GM21576 (cell line): Measurements from ENCODE around the gene UQCC5.
A peak's percentile ranks its signal among the peaks of the same experiment; 100 is the strongest.

ENCODE experiments used
- ATAC-seq: cut with Tn5 transposase; IDR thresholded peaks from one replicate; pipeline ENCODE4 v1.9.1; 2021; ENCODE audit warnings: mild to moderate bottlenecking, moderate library complexity; ENCODE audit not compliant: unreplicated experiment

UQCC5 gene

DNA sequence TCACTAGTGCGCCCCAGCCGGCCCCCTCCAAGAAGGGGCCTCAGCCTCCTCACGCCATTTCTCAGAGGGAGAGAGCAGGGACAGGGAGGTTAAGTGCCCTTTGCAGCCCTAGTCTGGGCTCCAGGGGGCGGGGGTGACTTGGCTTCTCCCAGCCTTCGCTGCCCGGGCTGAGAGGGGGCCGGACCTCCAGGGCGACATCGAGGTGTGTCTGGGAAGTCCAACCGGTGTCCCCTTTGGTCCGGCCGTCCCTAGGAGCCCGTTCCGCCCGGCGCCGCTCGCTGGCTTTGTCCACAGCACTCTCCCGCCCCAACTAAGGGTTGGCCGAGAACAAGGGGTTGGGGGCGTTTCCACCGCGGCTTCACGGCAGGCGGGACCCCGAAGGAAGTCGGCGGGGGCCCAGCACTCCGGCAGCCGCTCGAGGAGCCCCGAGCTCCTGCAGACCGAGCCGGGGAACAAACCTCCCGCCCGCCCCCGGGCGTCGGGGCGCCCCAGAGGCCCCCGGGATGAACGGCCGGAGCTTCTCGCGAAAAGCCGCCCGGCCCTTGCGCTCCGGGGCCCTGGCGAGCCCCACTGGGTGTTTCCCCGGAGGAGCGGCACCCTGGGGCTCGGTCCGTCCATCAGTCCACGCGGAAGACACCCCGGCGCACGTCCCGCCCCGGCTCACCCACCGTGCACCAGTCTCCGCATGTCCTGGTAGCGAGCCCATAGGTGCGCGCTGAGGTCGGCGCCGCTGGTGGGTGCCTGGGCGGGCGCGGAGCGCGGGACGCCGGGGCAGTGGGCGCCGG, 3.4 kb upstream of the UQCC5 start:
- no peak for ATAC-seq

DNA sequence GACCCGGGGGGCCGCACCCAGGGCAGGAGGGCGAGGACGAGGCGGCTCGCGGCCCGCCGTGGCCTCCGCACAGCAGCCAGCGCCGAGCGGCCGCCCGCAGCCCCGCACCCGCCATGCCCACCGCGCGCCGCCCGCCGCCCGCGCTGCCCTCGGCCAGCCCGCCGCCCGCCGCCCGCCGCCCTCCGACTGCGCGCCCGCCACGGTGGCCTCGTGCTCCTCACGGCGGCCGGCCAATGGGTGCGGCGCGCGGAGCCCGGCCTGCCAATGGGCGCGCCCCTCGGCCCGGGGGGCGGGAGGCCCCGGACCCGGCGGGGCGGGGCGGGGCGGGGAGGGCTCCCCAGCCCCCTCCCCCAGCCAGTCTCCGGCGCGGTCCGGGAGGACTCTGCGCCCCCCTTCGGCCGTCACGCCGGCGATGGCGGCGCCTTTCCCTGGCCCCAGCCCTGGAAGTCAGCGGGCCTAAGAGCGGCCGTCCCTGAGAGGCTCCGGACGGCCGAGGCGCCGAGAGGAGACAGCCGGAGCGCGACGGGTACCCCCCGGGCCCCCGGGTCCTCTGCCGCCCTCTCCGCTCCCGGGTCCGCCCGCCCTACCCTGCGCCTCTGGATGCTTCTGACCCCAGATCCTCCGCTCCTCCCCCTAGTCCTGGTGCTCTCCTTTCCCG, 2.7 kb upstream of the UQCC5 start, which contains the start of gene NT5DC2:
NT5DC2 (minus strand) TSS at position 235 of the 658 bp plus-strand sequence; CDS start at position 115, 120 bp downstream.
- ATAC-seq, result peak; percentile 32

DNA sequence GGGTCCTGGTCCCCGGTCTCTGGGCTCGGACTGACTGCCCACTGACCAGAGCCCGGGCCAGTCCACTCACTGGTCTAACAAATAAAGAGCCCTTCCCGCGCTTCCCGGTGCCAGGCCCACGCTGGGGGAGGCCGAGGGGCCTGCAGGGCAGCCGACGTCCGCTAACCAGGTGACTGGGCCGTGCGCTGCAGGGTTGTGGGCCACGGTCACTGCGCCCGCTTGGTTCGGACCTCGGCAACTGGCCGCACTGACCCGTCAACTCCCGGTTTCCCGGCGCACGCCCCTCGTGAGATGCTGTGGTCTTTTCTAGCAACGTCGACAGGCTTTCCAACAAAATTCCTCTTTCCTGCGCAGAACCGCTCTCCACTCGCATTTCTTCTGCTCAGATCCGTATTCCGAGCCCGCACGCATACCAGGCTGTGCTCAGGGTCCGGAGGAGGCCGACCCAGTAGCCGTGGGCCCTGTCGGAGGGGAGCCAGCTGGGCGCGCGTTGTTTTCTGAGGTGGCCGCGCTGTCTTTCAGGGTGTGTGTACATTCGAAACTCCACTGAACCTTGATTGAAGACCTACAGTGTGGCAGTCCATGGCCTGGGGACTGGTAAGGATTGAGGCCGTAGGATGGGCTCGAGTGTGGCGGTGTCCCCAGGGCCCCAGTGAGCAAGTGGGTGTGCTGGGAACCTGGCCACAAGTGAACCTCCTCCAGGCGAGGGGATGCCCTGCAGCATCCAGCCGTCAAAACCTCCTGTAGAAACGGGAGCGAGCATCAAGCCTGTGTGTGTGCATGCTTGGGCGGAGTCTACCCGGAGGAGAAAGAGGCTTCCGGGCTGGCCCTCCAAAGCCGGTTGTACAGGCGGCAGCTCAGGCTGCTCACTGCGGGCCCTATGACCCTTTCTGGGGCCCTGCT, 1.9 kb upstream of the UQCC5 start:
- ATAC-seq, result no peak

DNA sequence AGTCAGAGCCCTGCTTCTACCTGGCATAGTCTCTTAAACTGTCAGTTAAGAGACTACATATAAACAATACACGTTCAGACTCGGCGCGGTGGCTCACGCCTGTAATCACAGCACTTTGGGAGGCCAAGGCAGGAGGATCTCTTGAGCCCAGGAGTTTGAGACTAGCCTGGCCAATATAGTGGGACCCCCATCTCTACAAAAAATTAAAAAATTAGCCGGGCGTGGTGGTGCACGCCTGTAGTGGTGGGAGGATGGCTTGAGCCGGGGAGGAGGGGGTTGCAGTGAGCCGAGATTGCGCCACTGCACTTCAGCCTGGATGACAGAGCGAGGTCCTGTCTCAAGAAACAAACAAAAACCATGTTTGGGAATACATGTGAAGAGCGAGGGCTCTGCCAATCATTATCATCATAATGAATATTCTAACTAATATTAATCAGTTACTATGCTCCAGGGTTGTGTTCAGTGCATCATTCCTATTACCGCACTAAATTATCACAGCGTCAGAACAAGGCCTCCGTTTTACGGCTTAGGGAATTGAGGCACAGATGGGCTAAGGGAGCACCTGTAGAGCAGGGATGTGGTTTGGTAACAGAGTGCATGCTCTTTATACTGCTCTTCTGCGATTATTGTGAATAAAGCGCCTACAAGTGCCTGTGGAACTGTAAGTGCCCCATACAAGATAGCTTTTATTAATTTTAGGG, 844 bp upstream of the UQCC5 start:
- ATAC-seq, result no peak

DNA sequence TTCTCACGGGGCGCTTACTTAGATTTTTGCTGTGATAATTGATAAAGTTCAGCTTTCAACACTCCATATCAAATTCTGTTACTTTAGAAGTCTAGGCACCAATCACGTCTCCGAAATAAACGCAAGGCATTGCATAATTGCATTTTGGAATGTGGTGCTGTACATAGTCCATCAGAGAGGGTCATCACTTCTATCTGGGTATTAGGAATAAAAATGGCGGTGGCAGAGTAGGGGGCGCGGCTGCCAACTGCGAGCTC, 365 bp upstream of the UQCC5 start:
- no peak for ATAC-seq

DNA sequence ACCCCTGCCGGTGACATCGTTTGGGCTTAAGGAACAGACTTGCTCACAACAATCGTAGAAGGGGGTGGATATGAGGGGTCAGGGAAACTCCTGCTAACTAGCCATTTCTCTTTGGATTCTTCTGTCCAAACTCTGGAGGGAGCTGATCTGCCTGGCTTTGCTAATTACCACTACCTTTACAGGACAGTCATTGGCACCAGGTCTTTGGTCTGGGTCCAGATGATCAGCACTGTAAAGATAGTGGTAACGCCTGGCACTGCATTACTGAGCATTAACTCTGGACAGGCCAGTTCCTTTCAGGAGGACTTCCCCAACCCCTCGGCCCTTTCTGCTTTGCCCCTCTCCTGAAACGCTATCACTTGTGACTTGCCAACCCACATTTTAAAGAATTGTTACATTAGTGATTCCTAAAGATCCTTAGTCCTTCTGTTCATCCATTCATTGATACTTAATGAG, 788 bp downstream of the UQCC5 start:
- ATAC-seq, result no peak

DNA sequence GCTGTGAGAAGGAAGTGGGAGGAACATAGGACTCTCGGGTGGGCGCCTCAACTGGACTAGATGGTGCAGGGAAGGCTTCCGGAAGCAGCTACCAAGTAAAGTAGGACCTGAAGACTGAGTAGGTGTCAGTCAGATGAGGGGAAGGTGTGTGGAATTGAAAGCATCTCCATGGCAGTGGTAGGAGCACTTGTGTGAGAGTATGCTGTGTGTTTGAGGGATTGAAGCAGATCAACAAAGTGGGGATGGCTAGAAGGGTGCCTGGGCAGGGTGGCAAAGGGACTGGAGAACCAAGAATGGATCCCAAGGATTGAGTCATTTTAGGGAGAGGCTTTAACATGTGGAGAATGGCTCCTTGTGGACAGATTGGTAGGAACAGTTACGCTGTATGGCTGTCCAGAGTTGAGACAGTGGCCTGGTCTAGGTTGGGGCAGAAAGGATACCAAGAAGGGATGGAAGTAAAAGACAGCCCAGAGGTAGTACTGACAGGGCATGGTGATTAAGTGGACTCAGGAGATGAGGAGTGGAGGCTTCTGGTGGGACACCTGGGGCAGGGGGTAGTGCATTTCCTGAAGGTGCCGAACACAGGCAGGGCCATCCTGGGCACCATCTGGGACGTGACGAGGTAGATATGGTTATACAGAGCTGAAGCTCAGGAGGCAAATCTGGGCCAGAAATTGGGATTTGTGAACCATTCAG, 1.5 kb downstream of the UQCC5 start:
- no peak for ATAC-seq

DNA sequence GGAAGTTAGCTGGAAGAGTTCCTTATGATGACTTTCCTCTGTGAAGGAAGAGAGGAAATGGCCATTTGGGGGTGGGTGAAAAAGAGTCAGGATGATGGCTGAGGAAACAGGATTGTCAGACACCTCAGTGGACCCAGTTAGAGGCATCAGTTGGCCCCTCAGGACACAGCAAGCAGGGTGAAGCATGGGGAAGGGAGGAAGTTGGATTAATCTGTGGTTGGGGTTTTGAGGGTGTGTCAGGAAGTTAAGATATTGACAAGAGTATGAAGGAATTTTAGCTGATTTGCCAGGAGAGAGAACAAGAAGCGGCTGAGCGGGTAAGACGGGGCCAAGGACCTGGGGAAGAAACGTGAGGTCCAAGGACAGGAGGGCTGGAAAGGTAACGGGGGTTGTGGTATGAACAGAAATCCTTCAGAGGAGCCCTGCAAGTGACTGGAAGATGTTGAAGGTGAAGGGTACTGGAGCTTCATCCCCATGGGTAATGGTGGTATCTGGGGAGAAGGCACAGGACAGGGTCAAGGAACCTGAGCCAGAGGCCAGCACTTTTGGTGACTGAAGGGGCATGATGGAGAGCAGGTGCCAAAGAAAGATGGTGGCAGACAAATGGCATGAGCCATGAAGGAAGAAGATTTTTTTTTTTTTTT, 2.7 kb downstream of the UQCC5 start:
- ATAC-seq, result no peak

DNA sequence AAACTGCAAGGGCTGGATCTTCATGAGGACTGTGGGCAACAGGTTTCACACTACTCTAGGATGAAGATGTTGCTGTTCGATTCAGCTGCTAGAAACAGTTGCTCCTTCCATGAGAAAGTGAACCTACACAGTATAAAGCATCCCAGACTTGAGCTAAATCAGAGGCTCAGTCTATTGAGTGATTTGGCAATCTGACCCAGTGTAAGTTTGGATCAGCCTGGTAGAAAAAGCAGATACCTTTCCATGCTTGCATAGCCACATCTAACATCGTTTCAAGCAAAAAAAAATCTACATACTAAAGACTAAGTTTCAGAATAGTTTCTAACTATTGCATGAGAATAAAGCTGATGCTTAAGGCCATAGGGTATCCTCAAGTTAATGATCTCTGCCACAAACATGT, 4.6 kb downstream of the UQCC5 start:
- no peak for ATAC-seq

DNA sequence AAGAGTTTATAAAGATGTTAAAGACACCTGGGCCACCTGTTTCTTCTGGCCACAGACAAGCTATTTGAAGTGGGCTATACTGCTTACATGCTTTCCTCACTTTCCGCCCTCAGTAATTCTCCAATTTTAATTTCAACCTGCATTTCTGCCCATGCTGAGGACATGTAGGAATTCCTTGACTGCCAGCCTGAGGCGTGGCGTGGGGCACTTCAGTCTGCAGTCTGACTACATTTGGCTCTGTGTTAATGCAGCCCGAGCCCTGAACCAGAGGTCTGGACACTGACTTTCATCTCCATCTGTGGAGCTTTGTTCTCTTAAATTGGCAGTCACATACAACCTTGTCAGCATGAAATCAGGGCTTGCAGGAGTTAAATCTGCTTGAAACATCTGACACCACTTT, 8.5 kb downstream of the UQCC5 start:
- no peak for ATAC-seq

DNA sequence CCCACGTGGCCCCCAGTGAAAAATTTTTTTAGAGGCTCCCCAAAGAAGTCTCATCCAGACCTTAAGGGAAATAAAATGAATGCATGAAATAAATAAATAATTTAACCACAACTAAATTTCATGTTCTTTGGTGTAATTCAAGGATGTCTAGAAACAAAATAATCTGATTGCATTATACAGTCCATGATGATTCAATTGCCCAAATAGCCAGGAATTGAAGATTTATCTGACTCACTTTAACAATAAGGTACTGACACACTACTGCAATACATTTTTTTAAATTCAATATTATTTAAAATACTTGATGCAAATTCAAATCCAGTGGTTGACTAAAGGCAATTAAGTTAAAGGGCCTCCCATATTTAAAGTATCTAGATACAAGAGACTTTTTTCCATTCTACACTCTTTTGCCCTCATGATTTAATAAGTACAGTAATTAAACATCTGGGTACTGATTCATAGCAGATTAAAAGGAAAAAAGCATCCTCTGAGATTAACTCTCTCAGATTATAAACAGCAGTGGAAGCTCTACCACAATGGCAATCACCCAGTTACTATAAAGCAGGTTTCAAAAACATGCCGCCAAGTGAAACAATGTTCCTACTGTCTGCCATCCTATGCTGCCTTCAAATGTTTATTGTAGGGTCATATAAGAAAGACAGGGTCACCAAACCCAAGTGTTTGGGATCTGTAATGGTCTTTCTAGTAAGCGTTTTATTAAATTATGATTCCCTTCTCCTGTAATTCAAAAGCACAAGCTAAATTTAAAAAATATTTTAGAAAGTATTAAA, 9.9 kb downstream of the UQCC5 start:
- ATAC-seq, result no peak

DNA sequence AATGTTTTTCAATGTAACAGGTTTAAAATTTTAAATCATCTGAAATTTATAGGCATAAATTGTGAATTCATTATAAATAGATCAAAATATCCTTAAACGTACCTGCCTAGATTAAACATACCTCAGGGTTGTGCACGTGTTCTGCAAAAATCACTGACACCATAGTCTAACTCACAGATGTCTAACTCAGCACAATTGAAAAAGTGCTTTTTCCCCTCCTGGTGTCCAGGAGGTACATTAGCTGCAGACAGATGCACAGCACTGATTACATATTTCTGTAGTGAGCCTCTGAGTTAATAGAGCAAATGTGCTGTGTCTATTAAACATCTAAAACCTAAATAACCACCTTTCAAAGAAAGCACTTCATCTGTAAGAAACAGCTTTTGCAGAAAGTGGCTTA, 10.7 kb downstream of the UQCC5 start:
- no peak for ATAC-seq

DNA sequence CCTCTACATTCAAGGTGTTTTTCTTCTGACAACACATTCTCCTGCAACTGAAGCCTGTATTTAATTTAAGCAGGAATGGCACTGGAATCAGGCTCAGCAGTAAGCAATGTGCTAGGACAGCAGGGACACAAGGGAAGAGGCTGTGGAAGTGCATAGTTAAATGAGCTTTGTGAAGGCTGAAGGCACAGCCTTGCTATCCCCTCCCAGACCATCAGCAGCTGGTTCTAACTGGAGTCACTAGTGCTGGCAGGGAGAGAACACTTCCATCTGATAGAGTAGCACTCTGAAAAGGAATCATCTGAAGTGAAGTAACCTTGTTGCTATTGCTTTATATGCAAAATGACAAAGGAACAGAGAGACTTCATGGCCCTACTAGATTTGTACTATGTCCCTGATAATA, 14.7 kb downstream of the UQCC5 start:
- ATAC-seq, result no peak

DNA sequence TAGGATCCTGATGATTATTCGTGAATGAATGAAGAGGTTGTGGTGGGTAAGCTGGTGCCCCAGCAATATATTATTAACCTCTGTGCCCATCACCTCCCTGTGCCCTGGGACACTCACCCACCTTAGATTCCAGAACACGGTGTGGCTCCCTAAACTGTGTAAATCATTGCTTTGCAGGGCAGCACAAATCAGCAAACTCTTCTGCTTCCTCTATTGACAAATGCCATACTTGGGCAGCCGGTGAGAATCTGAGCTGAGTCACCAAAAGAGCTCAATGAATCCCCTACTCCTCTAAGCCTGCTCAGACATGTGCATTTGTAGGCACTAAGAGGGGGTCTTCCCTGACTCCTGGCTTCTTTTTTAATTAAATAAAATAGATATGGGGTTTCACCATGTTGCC, 15.7 kb downstream of the UQCC5 start:
- ATAC-seq, result no peak

DNA sequence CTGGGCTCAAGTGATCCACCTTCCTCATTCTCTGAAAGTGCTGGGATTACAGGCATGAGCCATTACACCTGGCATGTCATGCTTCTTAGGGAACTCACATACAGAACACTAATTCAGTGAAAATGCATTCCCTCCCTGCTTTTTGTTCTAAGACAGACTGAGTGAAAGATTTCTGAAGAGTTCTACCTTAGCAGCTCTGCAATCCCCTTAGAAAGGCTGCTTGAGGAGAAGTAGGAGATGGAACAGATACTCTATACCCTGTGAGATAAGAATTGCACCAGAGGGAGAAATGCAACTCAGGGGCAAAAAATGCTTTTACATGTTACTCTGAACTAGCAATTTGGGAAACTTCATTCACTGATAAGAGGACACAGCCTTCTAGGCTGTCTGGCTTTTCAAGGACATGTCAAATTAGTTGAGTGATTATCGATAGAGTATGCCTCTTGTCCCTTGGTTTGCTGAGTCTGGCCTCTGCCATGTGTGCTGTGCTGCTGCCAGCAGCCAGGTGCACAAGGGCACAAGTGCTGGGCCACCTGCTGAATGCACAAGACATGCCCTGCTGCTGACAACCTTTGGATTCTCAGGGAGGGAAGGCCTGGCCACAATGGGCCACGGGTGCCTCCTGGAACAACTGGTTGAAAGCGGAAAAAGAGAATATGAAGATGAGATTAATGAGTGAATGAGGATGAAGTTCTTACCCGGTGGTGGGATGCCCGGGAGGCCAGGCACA, 17.8 kb downstream of the UQCC5 start:
- no peak for ATAC-seq

DNA sequence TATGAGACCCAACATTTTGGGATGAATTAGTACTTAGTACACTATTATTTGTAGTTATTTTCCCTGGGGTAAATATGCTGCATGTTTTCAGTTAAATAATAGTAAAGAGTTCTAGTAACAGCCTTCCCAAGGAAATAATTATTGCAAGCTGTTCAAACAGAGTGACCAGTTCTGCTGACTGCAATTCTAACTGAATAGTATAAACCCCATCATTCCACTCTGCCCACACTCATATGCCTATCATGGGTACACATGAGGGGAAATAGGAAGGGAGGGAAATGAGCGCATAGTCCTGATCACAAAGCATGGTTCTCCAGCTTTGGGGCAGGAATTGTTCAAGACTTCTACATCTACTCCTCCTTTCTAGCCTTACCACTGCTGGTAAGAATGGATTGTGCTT, 18.7 kb downstream of the UQCC5 start:
- no peak for ATAC-seq

DNA sequence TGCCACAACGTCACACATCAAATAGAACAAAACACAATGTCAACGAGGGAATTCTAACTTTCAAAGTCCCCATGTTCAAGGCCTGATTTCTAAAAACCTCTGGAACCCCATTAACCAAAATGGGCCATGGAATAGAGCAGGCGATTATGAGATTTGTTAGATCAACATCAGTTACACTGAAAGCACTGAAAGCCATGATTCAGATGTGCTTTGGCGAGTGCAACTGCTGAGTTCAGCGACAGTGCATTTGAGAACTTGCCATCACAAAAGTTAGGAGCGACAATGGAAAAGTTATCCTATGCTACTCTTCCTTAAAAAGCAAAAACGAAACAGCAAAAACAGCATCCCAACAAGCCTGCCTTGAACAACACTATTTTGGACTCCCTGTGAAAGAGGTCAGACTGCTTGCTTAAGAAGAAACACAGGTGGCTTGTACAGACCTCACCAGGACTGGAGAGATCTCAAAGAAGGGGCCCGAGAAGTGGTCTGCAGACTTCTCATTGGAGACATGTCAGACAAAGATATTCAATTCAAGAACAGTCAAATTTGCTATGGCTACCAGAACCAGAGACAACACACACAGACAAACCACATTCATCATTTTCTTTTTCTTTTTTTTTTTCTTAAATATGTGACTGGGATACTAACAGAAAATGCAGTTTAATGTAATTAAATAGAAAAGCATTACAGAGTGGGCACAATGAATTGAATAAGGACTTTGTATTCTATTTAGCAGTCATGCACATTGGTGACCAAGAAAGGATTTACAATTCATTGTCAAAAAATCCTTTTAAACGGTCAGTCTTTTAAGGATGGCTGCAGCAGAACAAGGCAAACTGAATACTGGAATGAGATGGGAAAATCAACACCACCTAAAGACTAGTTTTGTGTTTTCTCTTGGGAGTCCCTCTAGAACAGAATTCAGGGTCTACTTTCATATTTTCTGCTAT, 20.9 kb downstream of the UQCC5 start:
- ATAC-seq, result no peak
